ENCODE measurements around the gene LPAR2. TPM values are rescaled to one million over a fixed set of nuclear protein-coding genes. Genes with fewer than 3 reads are reported as not detected.
"Not testable (repeated sequence)": the region's sequence is repeated elsewhere in the genome, so short reads cannot be mapped to it uniquely, and the experiment has no call there.

The LPAR2 gene
- total RNA-seq, 1 donor from 2014 or later = 34.1 TPM

GRCh38 chr19:19606021-19606420 lies 22.0 kb downstream of the LPAR2 start:
- no peak for TF ChIP-seq CTCF (conservative IDR thresholded peaks at IDR 0.05; ENCODE audit: low read depth, low read length)
- DNase-seq (ENCODE audit: low read depth) = no peak
- H3K4me3 ChIP-seq (ENCODE audit: low read depth, low read length) = no peak overlapping the region

GRCh38 chr19:19602713-19603324 lies 25.2 kb downstream of the LPAR2 start:
- no peak for DNase-seq (ENCODE audit: low read depth)
- H3K4me3 ChIP-seq (ENCODE audit: low read depth, low read length) = no peak overlapping the region
- TF ChIP-seq CTCF (conservative IDR thresholded peaks at IDR 0.05; ENCODE audit: low read depth, low read length) = no peak

- DNase-seq (ENCODE audit: low read depth) = no peak
- no peak for TF ChIP-seq CTCF (conservative IDR thresholded peaks at IDR 0.05; ENCODE audit: low read depth, low read length)
- no peak overlapping the region for H3K4me3 ChIP-seq (ENCODE audit: low read depth, low read length)
Observed at GRCh38 chr19:19602136-19602712, 25.8 kb downstream of the LPAR2 start.

- TF ChIP-seq CTCF (conservative IDR thresholded peaks at IDR 0.05; ENCODE audit: low read depth, low read length) = no peak
- H3K4me3 ChIP-seq (ENCODE audit: low read depth, low read length) = no peak overlapping the region
- no peak for DNase-seq (ENCODE audit: low read depth)
Observed at GRCh38 chr19:19600793-19601330, 27.2 kb downstream of the LPAR2 start.

GRCh38 chr19:19598728-19599451 lies 29.1 kb downstream of the LPAR2 start:
- DNase-seq (ENCODE audit: low read depth); H3K4me3 ChIP-seq (ENCODE audit: low read depth, low read length): not testable (repeated sequence)

GRCh38 chr19:19597809-19598306 lies 30.2 kb downstream of the LPAR2 start:
- no peak for DNase-seq (ENCODE audit: low read depth)
- no peak overlapping the region for H3K4me3 ChIP-seq (ENCODE audit: low read depth, low read length)
- TF ChIP-seq CTCF (conservative IDR thresholded peaks at IDR 0.05; ENCODE audit: low read depth, low read length) = no peak

- no peak overlapping the region for H3K4me3 ChIP-seq (ENCODE audit: low read depth, low read length)
- no peak for DNase-seq (ENCODE audit: low read depth)
- no peak for TF ChIP-seq CTCF (conservative IDR thresholded peaks at IDR 0.05; ENCODE audit: low read depth, low read length)
Observed at GRCh38 chr19:19595171-19595701, 32.8 kb downstream of the LPAR2 start.
